ENCODE data around the gene ABTB2. TPM values are rescaled to one million over a fixed set of nuclear protein-coding genes. Genes with fewer than 3 reads are reported as not detected.

ABTB2 gene
- total RNA-seq, 1 donor from 2014 or later: 72.8 TPM

GRCh38 chr11:34168642-34169420, 189.0 kb downstream of the ABTB2 start:
- H3K27me3 Mint-ChIP-seq (ENCODE audit: unreplicated experiment): peaks cover 26% of the 10 kb centered on the region
- H3K36me3 Mint-ChIP-seq (ENCODE audit: low read depth, unreplicated experiment): peaks cover 62% of the 10 kb centered on the region
- H3K9me3 Mint-ChIP-seq (ENCODE audit: unreplicated experiment): no peaks in the 10 kb centered on the region
- no peak for TF ChIP-seq CTCF (IDR thresholded peaks at IDR 0.05; ENCODE audit: unreplicated experiment)
- H3K4me3 Mint-ChIP-seq (ENCODE audit: unreplicated experiment): peak overlapping the region; percentile 70
- DNase-seq (ENCODE audit: low spot score): no peak
- no peak overlapping the region for H3K27ac Mint-ChIP-seq (ENCODE audit: unreplicated experiment)
- H3K4me1 Mint-ChIP-seq (ENCODE audit: unreplicated experiment): peaks cover 23% of the 10 kb centered on the region

- Mint-ChIP-seq H3K27ac (ENCODE audit: unreplicated experiment) (peak overlapping the region; percentile 22), H3K4me3 (ENCODE audit: unreplicated experiment) (peak overlapping the region; percentile 45), H3K4me1 (ENCODE audit: unreplicated experiment) (peaks cover 23% of the 10 kb centered on the region), H3K9me3 (ENCODE audit: unreplicated experiment) (no peaks in the 10 kb centered on the region), H3K27me3 (ENCODE audit: unreplicated experiment) (peaks cover 33% of the 10 kb centered on the region), H3K36me3 (ENCODE audit: low read depth, unreplicated experiment) (peaks cover 65% of the 10 kb centered on the region)
- no peak for TF ChIP-seq CTCF (IDR thresholded peaks at IDR 0.05; ENCODE audit: unreplicated experiment)
- DNase-seq (ENCODE audit: low spot score): no peak
These were observed 189.8 kb downstream of the ABTB2 start for GRCh38 chr11:34167961-34168360.

- peaks cover 23% of the 10 kb centered on the region for H3K4me1 Mint-ChIP-seq (ENCODE audit: unreplicated experiment)
- H3K27ac Mint-ChIP-seq (ENCODE audit: unreplicated experiment): no peak overlapping the region
- H3K27me3 Mint-ChIP-seq (ENCODE audit: unreplicated experiment): peaks cover 33% of the 10 kb centered on the region
- H3K9me3 Mint-ChIP-seq (ENCODE audit: unreplicated experiment): no peaks in the 10 kb centered on the region
- no peak for DNase-seq (ENCODE audit: low spot score)
- peaks cover 61% of the 10 kb centered on the region for H3K36me3 Mint-ChIP-seq (ENCODE audit: low read depth, unreplicated experiment)
- peak overlapping the region; percentile 52 for H3K4me3 Mint-ChIP-seq (ENCODE audit: unreplicated experiment)
- no peak for TF ChIP-seq CTCF (IDR thresholded peaks at IDR 0.05; ENCODE audit: unreplicated experiment)
These were observed 190.7 kb downstream of the ABTB2 start for GRCh38 chr11:34166806-34167740.

GRCh38 chr11:34165786-34166555, 191.8 kb downstream of the ABTB2 start:
- Mint-ChIP-seq H3K27ac (ENCODE audit: unreplicated experiment) (no peak overlapping the region), H3K4me1 (ENCODE audit: unreplicated experiment) (peaks cover 19% of the 10 kb centered on the region), H3K36me3 (ENCODE audit: low read depth, unreplicated experiment) (peaks cover 66% of the 10 kb centered on the region), H3K4me3 (ENCODE audit: unreplicated experiment) (no peak overlapping the region), H3K27me3 (ENCODE audit: unreplicated experiment) (peaks cover 37% of the 10 kb centered on the region), H3K9me3 (ENCODE audit: unreplicated experiment) (no peaks in the 10 kb centered on the region)
- DNase-seq (ENCODE audit: low spot score): no peak
- TF ChIP-seq CTCF (IDR thresholded peaks at IDR 0.05; ENCODE audit: unreplicated experiment): no peak
